GM12892 (cell line): Measurements from ENCODE around the gene ZNF106.

Experiments used
- POLR2A ChIP-seq: IDR thresholded peaks from 2 replicates; pipeline ENCODE4 v1.6.1; 2011; ENCODE audit warnings: low read depth, low read length, control low read depth
- POLR2AphosphoS5 ChIP-seq: IDR thresholded peaks from 2 replicates; pipeline ENCODE4 v1.6.1; 2011; ENCODE audit warnings: low read depth, low read length, control low read depth

DNA sequence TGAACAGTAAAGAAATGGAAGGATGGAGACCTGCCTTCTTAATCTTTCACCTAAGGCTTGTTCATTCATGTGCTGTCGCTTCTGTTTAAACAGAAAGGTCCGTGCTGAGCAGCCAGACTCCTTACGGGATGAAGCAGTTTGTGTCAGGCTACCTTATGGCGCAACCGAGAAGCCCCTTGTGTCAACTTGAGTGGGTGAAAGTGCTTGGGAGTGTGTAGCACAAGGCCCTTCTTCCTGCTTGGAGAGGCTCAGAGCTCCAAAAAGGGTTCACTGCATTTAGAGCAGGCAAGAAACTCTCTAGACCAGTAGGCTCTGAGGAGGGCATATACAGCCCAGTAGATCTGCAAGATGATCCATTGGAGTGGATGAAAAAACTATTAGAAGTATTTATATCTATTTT is 115.7 kb downstream of the ZNF106 start:
- no peak for TF ChIP-seq POLR2A
- TF ChIP-seq POLR2AphosphoS5 = no peak
